OCI-LY3 (cell line): ENCODE data around the gene PDE10A.

Experiments used
- CTCF ChIP-seq: fragments of 200-600, 300-600 bp; sonication (generic); IDR thresholded peaks from 2 replicates; pipeline ENCODE4 v1.5.1; 2014; ENCODE audit warnings: antibody characterized with exemption, low read length, low read depth
- EZH2phosphoT487 ChIP-seq: fragments of 200-600 bp; shearing (Covaris generic); IDR thresholded peaks from 2 replicates; pipeline ENCODE4 v1.6.1; 2018; ENCODE audit warnings: antibody characterized with exemption, mixed run types, low read depth

- no peak for TF ChIP-seq CTCF
- no peak for TF ChIP-seq EZH2phosphoT487
These were observed 364.6 kb downstream of the PDE10A start for GRCh38 chr6:165298402-165298801.
